ENCODE results near the gene GDF10.

- TF ChIP-seq CTCF (IDR thresholded peaks at IDR 0.05; ENCODE audit: insufficient read depth, low read length) (no peak), GABPA (IDR thresholded peaks at IDR 0.05; ENCODE audit: low read depth) (no peak), POLR2AphosphoS5 (IDR thresholded peaks at IDR 0.05; ENCODE audit: low read depth) (no peak)
Measured at GRCh38 chr10:47350671-47351640, 51.0 kb downstream of the GDF10 start.

Measured in HL-60 (cell line).